GM12874 (cell line): Measurements from ENCODE around the gene RRP15.

Experiments used
- CTCF ChIP-seq: IDR thresholded peaks from 2 replicates; pipeline ENCODE4 v1.5.1; 2011; ENCODE audit warnings: low read depth, mild to moderate bottlenecking, control low read depth, low read length, moderate library complexity; ENCODE audit not compliant: insufficient read depth

Gene RRP15

GRCh38 chr1:218383051-218383450 lies 98.0 kb downstream of the RRP15 start:
- no peak for TF ChIP-seq CTCF

GRCh38 chr1:218383681-218384080 lies 98.6 kb downstream of the RRP15 start:
- no peak for TF ChIP-seq CTCF

- TF ChIP-seq CTCF: no peak
Observed at GRCh38 chr1:218384581-218384993, 99.5 kb downstream of the RRP15 start.
